Raji (cell line): ENCODE results near the gene SP2.
A peak's percentile ranks its signal among the peaks of the same experiment; 100 is the strongest.

Experiments
- POLR2A ChIP-seq: IDR thresholded peaks from 2 replicates; pipeline ENCODE4 v1.6.1; 2011; ENCODE audit warnings: low read depth, low read length, control low read depth; ENCODE audit not compliant: insufficient read depth

The SP2 gene

DNA sequence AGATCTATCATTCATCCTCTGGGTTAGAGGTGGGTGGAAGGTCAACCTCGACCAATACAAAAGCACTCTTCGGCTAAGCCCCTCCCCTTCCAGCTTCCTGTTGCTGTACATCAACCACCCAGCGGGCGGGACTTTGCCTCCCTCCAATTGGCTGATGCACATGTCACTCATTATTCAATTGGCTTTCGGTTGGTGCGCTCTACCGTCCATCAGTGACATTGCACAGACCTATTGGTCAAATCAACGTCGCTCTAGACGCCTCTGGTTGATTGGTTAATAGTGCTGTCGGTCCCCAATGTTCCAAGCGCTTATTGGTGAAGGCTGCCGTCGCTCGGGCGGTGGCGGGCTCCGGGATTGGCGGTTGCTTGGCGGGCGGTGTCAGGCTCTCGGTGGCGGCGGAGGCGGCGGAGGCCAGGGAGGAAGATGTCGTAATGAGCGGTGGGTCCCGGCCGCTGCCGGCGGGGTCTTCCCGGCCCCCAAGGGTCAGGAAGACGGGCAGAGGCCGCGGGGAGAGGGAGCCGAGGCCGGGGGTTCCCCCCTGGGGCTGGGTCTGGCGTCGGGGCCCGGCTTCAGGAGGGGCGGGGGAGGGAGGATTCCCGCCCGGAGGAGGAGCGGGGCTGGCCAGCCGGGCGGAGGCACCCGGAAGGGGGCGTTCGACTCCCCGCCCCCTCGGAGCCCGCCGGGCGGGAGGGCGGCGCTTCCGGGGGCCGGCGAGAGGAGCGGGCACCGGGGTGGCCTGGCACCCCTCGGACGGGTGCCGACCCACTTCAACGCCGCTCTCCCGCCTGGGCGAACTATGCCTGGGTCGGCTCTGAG, at the start of gene SP2:
SP2 (plus strand) TSS at position 381 of the 816 bp plus-strand sequence; CDS start at position 432, 51 bp downstream.
- TF ChIP-seq POLR2A, result peak; percentile 93

DNA sequence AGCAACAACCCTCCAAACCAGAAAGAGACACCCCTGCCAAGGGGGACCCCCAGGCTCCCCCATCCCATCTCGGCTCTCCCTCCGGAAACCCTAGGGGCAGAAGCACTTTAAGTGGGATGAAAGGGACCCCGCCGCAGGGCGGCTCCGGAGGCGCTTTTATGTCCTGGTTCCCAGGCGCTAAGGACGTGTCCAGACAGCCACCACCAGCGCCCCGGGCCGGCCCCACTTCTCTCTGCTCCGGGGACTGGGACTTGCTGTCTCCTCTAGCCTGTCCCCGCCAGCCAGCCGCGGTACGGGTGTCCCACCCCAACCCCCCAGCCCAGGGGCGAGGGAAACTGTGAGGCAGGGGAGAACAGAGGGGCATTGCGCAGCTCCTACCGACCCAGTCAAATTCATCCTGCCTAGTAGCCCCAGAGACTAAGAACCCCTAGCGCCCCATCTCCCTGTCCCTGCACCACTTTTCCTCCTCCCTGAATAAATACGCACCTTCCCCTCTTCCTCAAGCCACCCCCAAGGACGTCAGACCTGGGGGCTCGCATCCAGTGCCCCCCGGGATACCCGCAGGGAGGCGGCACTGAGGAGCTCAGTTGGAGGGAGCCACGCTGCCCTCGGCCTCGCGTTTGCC, 49.2 kb upstream of the SP2 start:
- no peak for TF ChIP-seq POLR2A

DNA sequence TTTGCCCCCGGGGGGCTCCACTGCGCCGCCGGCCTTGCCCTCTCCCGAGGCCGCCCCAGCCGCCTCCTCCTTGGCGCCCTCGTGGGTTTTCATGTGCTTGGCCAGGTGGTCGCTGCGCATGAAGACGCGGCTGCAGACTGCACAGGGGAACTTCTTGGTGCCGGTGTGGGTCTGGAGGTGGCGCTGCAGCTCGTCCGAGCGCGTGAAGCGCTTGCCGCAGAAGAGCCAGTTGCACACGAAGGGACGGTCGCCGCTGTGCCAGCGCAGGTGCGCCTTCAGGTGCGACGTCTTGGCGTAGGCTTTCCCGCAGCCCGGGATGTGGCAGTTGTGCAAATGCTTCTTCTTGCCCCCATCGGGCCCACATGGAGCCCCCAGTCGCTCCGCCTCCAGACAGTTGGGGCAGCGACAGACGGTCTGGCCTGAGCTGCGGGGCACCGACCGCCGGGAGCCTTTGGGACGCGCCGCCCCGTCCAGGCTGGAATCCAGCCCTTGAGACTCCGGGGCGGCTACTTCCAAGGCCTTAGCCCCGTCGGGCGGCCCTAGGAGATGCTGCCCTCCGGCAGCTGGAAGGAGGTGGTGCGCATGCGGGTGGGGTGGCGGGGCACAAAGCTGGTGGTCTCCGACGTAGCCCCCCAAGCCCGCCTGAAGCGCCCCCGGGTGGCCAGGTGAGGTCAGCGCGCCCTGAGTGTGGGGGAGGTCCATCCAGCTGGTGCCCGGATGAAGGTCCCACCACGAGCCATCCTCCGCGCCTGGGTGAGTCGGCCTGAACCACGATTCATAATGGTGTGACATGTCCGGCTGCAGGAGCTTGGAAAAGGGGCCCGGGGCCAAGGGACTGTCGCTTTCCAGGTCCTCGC, 48.5 kb upstream of the SP2 start:
- no peak for TF ChIP-seq POLR2A

DNA sequence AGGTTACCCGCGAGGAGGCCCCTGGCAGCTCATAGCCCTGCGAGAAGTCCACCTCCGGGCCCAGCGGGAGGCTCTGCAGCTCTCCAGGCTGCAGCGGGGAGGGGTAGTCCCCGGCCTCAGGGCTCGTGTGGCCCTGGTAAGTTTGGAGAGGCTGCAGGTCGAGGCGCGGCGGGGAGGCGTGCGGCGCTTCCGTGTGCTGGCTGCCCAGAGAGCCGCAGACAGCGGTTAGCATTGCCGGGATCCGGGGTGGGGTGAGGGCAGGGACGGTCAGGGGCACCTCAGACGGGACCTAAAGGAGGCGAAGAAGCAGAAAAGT, 47.9 kb upstream of the SP2 start:
- TF ChIP-seq POLR2A, result no peak

DNA sequence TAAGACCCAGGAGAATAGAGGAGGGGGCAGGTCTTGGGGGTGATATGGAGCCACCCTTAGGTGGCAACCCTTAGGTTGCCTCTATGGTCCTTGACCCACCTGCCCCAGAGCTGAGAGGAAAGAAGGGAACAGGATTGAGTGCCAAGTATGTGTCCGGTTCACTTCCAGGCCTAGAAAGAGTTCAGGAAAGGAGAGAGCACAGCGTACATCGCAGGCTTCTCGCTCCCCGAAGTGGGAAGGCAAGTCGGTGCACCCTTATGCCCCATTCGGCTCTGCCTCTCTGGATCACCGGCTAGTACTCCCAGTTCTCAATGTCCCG, 45.7 kb upstream of the SP2 start:
- no peak for TF ChIP-seq POLR2A

DNA sequence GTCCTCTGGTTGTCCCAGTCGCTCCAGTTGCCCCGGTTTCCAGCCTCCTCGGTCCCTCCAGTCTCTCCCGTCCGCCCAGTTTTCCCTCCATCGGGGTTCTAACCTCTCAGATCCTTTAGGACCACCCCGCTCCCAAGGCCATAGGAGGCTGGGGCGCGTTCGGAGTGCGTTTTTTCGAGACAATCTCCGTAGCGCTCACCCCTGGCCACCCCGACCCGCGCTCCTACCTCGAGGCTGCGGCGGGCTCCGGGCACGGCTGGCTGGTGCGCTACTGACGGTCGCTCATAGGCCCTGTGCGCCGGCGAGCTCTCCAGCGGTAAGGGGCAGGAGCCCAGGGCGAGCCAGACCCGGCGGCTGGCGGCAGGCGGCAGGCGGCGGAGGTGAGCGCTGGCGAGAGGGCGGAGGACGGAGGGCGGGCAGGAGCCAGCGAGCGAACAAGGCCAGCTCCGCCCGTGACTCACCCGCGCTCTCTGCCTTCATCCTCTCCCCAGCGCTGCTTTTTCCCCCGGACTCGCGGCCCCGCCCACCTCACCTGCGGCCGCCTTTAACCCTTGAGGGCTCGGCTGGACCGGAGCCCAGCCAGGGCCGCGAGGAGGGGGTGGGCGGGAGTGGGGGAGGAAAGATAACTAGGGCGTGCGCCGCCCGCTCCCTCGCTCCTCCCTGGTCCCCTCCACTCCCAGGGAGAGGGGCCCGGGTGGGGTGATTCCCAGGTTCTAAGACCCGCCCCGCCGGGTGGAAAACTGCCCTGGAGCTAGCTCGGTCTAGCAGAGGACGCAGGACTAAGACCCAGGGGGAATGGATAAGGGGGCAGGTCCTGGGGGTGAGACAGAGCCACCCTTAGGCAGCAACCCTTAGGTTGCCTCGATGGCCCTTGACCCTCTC, 45.1 kb upstream of the SP2 start, which contains the start of gene SP6:
SP6 (minus strand) TSS at position 472 of the 882 bp plus-strand sequence. CDS start 2,734 bp downstream, outside the sequence.
- TF ChIP-seq POLR2A, result no peak

DNA sequence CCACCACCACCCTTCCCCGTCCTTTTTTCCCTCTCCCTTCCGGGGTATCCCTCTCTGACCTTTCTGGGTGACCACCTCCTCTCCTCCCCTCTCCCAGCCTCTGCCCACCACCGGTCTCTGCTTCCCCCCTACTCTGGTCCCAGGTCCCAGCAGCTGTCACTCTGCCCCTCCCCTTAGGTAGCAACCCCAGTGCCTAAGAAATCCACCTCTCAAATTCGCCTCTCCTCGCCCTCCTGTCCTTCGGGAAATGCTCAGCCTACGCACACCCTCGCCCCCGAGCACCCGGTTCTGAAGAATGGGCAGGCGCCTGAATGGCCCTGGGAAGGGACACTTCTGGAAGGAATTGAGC, 44.3 kb upstream of the SP2 start:
- TF ChIP-seq POLR2A, result no peak

DNA sequence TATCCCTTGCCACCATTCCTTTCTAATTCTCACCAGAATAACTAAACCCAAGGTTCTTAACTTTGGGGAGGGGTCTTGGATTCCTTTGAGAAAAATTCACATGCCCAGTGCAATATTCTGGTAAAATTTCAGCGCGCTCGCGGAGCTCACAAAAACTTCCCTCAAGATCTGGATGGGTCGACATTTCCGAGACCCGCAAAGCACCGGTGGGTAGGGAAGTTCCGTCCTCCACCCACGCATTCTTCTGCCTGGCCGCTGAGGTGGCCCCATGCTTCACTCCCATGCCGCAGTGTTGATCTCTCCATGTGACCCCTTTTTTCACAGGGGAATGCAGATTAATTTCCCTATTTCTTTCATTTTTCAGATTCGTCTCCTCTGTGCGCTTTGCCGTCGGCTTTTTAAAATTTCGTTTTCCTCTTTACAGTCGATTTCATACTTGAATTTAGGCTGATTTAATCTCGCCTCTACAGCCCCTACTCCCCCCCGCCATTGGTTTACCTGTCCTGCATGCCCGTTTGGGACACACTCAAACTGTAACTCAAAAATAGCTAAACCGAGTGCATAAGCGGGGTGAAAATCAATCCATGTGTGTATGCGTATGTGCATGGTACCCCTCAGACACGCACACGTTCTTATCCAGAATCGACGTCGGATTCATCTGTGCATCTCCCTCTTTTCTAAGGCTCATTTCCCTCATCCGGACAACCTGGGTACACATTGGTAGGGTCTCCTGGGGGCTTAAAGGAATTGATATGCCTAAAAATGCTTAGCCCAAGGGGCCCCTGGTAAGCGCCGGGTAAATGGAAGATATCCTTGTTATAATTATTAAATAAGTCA, 43.7 kb upstream of the SP2 start:
- TF ChIP-seq POLR2A, result no peak

DNA sequence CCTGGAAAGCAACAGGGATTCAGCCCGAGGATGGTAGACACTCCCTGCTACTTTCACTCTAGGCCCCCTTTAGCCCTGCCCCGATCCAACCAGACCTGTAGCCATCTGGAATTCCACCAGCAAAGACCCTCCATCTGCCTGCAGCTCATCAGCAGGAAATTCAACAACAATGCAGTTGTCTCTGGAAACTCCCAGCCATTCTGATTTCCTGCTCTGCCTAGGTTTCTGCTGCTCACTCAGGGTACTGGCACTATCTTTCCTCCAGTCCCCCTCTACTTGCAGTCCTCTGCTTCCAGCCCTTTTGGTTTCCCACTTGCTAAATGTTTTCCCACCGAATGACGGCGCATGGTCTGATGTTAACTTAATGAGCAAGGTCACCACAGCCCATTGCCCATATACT, 42.4 kb upstream of the SP2 start:
- TF ChIP-seq POLR2A, result no peak

DNA sequence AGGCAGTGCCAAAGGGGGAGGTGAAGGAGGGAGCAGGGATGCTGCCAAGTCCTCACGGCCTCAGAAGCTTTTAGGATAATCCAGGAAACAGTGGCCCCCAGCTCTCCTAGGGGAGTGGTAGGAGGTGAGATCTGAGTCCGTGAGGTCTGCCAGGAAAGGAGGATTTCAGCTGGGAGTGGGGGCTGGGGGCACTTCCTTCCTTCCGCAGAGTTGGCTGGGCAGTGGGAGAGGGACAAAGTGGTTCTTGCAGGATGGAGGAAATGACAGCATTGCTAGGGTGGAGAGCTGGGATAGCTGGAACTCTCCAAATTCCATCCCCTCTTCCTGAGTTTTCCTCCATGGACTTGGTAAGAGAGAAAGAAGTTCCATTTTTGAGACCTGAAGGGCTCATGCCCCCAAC, 40.3 kb upstream of the SP2 start:
- no peak for TF ChIP-seq POLR2A

DNA sequence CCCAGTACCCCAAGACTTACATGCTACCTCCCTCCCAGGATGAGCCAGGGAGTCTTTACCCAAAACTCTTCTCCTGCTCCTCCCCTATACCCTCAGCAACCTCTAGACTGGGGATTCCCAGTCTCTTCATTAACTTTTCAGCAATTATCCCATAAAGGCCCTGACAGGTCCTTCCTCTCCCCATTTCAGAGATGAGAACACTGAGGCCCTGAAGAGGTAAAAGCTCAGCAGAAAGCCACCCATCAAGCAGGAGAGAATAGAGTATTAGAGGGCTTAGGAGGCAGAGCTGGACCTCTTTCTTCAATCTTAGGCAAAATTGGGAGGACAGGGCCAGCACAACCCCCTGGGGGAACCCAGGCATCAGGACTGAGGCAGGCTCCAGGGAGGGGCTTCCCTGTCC, 39.2 kb upstream of the SP2 start:
- no peak for TF ChIP-seq POLR2A

DNA sequence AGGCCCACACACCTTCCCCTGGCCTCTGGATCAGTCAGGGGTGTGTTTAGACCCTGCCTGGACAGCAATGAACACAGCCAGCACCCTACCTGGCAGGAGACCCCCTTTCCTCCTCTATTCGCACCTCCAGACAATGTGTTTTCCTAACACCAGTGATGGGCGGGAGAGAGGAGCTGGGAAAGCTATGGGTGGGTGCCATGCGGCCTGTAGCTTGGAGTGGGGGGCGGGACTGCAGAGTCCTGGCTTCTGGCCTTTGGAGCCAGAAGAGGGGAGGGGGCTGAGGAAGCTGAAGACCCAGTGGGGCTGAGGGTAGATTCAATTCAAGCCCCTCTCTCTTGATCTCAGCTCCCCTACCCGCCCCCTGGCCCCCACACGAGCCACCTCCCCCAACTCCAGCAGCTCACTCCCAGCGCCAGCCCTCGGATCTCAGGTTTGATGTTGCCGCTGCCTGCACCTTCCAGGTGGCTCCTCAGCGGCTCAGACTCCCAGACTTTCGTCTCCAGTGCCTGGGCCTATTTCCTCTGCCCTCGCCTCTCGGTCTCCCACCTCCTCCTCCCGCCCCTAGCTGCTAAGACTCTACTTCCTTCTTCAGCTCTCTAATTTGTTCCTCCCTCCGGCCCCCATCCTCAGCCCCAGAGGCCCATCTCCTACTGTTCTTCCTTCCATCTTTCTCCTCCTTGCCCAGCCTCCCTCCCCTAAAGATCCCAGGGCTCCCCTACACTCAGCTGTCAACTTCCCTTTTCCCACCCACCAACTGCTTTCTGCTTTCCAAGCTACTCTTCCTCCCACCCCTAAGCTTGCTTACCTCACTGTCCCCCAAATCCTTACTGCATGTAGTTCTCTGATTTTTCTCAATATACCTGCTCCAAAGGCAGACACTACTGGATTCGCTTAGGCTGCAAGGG, 38.2 kb upstream of the SP2 start:
- TF ChIP-seq POLR2A, result no peak

DNA sequence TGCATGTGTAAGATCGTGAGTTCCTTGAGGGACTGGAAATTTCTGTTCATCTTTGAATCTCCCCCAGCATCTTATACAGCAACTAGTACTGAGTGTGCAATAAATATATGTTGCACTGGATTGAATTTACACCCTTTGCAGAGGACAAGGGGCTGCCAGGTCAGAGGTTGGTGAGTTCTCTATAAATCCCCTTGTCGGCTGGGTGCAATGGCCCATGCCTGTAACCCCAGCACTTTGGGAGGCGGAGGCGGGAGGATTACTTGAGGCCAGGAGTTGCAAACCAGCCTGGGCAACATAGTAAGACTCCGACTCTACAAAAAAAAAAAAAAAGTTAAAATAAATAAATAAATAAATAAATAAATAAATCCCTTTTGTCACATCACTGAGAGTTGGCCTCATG, 35.6 kb upstream of the SP2 start:
- TF ChIP-seq POLR2A, result no peak
